ENCODE measurements around the gene MANEA.
"Not testable (repeated sequence)": the region's sequence is repeated elsewhere in the genome, so short reads cannot be mapped to it uniquely, and the experiment has no call there.

- TF ChIP-seq POLR2A, CTCF (IDR thresholded peaks at IDR 0.05): not testable (repeated sequence)
Observed at GRCh38 chr6:95560956-95561355, 16.4 kb upstream of the MANEA start.
